HG02840 (cell line): Measurements from ENCODE around the gene IL25.
"Not testable (repeated sequence)": the region's sequence is repeated elsewhere in the genome, so short reads cannot be mapped to it uniquely, and the experiment has no call there.

Source experiments
- ATAC-seq: cut with Tn5 transposase; IDR thresholded peaks from one replicate; pipeline ENCODE4 v1.9.1; 2021; ENCODE audit warnings: mild to moderate bottlenecking, moderate library complexity, moderate number of reproducible peaks; ENCODE audit not compliant: unreplicated experiment, low FRiP score

Gene IL25

GRCh38 chr14:23386999-23387398, 14.4 kb downstream of the IL25 start:
- ATAC-seq = no peak

GRCh38 chr14:23387916-23388882, 15.6 kb downstream of the IL25 start:
- no peak for ATAC-seq

- no peak for ATAC-seq
Measured at GRCh38 chr14:23388996-23389395, 16.4 kb downstream of the IL25 start.

- no peak for ATAC-seq
Measured at GRCh38 chr14:23389396-23389795, 16.8 kb downstream of the IL25 start.

- ATAC-seq = not testable (repeated sequence)
Measured at GRCh38 chr14:23389871-23390270, 17.3 kb downstream of the IL25 start.

GRCh38 chr14:23392613-23393012, 20.0 kb downstream of the IL25 start:
- ATAC-seq = no peak

- ATAC-seq = no peak
Measured at GRCh38 chr14:23396126-23396525, 23.5 kb downstream of the IL25 start.

GRCh38 chr14:23396781-23397407, 24.3 kb downstream of the IL25 start:
- ATAC-seq = no peak

GRCh38 chr14:23398348-23398747, 25.7 kb downstream of the IL25 start:
- no peak for ATAC-seq

- no peak for ATAC-seq
Measured at GRCh38 chr14:23399136-23399535, 26.5 kb downstream of the IL25 start.

GRCh38 chr14:23399591-23399990, 27.0 kb downstream of the IL25 start:
- no peak for ATAC-seq

- ATAC-seq = not testable (repeated sequence)
Measured at GRCh38 chr14:23400496-23401149, 28.0 kb downstream of the IL25 start.

- no peak for ATAC-seq
Measured at GRCh38 chr14:23401291-23401690, 28.7 kb downstream of the IL25 start.

GRCh38 chr14:23402296-23403138, 29.9 kb downstream of the IL25 start:
- ATAC-seq = no peak

GRCh38 chr14:23403139-23403438, 30.5 kb downstream of the IL25 start:
- ATAC-seq = no peak

GRCh38 chr14:23403908-23404307, 31.3 kb downstream of the IL25 start:
- ATAC-seq = no peak

- no peak for ATAC-seq
Measured at GRCh38 chr14:23404331-23404900, 31.8 kb downstream of the IL25 start.

GRCh38 chr14:23405096-23405495, 32.5 kb downstream of the IL25 start:
- ATAC-seq = no peak

GRCh38 chr14:23405516-23406025, 33.0 kb downstream of the IL25 start:
- no peak for ATAC-seq

- ATAC-seq = no peak
Measured at GRCh38 chr14:23406244-23406643, 33.6 kb downstream of the IL25 start.
